GM12891 (cell line): ENCODE measurements around the gene RADX.

Experiments used
- POLR2A ChIP-seq: IDR thresholded peaks from 2 replicates; pipeline ENCODE4 v1.6.1; 2011; ENCODE audit warnings: low read depth, low read length, control low read depth
- SPI1 ChIP-seq: IDR thresholded peaks from 2 replicates; pipeline ENCODE4 v1.6.1; 2011; ENCODE audit warnings: low read depth, low read length, control low read depth

DNA sequence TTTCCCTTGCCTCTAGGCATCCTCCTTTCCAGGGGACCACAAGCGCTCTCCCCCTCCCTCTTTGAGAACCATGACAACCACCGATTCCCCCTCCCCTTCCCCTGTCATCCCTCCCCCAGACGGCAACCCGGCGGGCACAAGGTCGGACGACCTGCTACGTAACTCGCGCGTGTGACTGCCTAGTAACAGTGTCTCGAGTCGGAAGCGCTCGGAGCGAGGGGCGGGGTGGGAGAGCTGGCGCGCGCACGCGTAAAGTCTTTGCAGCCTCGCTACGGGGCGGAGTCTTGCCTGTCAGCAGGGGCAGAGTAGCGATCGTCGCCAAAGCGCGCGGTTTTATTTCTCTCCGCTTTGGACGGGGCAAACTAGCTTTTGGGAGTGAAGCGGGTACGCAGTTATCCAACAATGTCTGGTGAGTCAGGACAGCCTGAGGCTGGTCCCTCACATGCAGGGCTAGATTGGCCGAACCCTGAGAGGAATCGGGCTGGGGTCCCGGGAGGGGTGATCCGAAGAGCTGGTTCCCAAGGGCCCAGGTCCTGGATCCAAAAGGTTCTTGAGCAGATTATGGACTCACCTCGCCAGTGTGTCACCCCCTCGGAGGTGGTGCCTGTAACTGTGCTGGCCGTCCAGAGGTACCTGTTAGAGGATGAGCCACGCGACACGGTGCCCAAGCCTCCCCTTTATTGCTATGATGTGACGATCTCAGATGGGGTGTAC lies at the start of gene RADX:
- TF ChIP-seq POLR2A = no peak
- TF ChIP-seq SPI1 = no peak
